HG03175 (cell line): ENCODE data around the gene NOC3L.

Experiments
- ATAC-seq: cut with Tn5 transposase; IDR thresholded peaks from one replicate; pipeline ENCODE4 v1.9.1; 2021; ENCODE audit warnings: mild to moderate bottlenecking, moderate library complexity; ENCODE audit not compliant: unreplicated experiment

The NOC3L gene

GRCh38 chr10:94308866-94309265 is 53.9 kb downstream of the NOC3L start:
- no peak for ATAC-seq

- ATAC-seq: no peak
Measured at GRCh38 chr10:94307046-94307615, 55.6 kb downstream of the NOC3L start.

DNA sequence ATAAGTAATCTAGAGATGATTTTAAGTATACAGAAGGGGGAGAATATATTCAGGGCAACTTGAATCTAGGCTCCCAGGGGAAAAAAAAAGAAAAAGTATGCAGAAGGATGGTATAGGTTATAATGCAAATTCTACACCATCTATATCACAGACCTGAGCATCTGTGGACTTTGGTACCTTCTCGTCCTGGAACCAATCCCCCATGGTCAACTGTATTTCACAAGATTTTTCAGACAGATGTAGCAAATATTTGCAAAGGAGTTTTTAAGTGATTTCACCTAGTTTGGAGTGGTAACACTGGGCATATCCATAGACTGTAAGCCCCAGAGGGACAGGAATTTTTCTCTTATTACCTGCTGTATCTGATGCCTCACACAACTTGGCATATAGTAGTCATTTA is 58.8 kb downstream of the NOC3L start:
- no peak for ATAC-seq

- ATAC-seq: no peak
Measured at GRCh38 chr10:94300042-94300441, 62.7 kb downstream of the NOC3L start.

DNA sequence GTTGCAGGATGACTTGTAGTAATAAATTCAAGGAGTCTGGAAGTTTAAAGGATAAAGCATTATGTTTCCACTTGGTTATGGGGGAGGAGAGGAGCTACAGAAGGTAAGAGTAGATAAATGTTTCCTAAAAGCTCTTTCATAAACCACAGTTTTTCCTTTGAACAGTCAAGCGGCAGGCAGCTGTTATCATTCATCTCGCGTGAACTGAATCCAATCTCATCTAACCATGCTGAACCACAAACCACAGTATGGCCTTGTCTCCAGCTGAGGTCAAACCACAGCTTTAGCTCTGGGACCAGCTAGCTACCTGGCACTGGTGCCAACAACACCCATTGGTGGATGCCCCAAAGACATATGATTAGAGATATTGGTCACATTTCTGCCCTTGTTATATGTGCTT is 63.3 kb downstream of the NOC3L start:
- ATAC-seq: no peak

DNA sequence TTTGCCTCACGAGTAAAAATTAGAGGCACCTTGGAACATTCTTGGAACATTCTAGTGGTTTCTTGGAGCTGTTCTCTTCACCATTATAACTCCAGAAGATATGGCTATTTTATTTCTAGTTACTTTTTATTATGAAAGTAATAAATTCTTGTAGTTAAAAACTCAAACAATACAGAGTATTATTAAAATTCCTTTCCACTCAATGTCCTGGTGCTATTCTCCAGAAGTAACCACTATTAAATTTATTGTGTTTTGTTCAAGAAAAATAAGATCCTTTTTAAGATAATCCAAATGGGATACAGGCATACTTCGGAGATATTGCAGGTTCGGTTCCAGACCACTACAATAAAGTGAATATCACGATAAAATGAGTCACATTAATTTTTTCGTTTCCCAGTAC is 68.6 kb downstream of the NOC3L start:
- ATAC-seq: no peak

- ATAC-seq: no peak
Measured at GRCh38 chr10:94293354-94293753, 69.4 kb downstream of the NOC3L start.

DNA sequence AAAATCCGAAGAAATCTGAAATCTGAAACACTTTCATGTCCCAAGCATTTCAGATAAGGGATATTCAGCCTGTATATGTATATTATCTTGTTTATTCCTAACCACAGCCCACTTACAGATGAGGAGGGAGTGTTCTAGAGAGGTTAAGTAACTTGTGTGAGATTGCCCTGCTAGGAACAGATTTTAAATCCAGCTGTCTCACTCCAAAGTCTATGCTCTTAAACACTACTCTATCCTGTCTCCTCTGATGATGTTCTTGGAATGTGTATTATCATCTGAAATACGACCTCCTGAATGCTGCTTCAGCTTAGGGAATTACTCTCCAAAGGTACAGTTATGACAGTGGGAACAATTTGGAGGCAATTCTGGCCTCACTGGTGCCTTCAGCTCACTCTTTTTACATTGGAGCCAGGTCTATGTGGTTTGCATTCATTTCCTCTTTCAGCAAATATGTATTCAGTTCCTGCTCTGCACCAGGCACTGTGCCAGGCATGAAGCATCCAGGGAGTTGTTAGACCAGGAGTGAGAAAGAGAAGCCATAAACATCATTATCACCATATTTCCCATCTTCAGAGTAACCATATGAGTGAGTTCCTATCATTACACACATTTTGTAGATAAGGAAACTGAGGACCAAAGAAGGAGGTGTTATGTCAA is 70.2 kb downstream of the NOC3L start:
- no peak for ATAC-seq

GRCh38 chr10:94288361-94289101 is 74.2 kb downstream of the NOC3L start:
- ATAC-seq: no peak

- no peak for ATAC-seq
Measured at GRCh38 chr10:94287336-94287735, 75.4 kb downstream of the NOC3L start.

DNA sequence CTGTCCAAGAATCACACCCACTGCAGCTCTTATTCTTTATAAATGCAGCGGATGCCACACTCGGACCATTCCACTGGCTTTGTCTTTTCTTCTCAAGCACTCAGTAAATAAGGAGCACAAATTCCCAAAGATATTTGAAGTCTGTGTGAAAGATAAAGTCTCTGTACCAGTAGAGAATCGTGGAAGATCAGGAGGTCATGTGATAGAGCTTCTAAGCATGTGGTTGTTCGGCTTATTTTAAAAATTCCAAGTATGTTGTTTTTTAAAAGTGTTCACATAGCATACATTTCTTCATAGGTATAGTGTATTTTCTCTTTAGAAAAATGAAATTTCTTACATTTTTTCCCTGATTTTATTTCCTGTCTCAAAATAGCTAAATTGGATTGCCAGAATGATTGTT is 75.8 kb downstream of the NOC3L start:
- no peak for ATAC-seq

DNA sequence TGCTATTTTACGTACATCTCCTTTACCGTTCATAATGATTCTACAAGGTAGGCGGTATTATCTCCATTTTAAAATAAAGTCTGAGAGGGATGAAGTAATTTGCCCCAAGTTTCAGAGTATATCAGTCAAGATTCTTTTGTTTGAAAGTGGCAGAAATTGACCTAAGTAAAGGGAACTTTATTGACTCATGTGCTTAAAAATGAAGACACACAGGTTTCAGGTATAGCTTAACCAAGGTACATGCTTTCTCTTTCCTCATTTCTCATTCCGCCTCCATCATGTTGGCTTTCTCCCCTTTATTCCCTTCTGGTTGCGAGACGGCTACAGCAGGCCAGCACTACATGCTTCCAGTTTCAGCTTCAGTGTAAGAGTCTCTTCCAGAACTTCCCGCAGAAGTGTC is 77.5 kb downstream of the NOC3L start:
- no peak for ATAC-seq
